Measurements from ENCODE around the gene TEN1.
"Not testable (repeated sequence)": the region's sequence is repeated elsewhere in the genome, so short reads cannot be mapped to it uniquely, and the experiment has no call there.

The TEN1 gene

GRCh38 chr17:75978938-75979704 is at the start of gene TEN1, which contains the start of gene ACOX1:
TEN1 (plus strand) TSS chr17:75979240; CDS start chr17:75986193, 6,953 bp downstream.
ACOX1 (minus strand) TSS chr17:75979166; CDS start chr17:75979073, 93 bp downstream.
- DNase-seq, result peak; percentile 95

- DNase-seq, result no peak
Measured at GRCh38 chr17:75931062-75931461, 48.0 kb upstream of the TEN1 start.

- DNase-seq, result no peak
Measured at GRCh38 chr17:75932852-75933251, 46.2 kb upstream of the TEN1 start.

- DNase-seq, result no peak
Measured at GRCh38 chr17:75933808-75934207, 45.2 kb upstream of the TEN1 start.

- no peak for DNase-seq
Measured at GRCh38 chr17:75937652-75938051, 41.4 kb upstream of the TEN1 start.

GRCh38 chr17:75940727-75941441 is 38.2 kb upstream of the TEN1 start, which contains the start of gene FBF1:
FBF1 (minus strand) TSS chr17:75941042; CDS start chr17:75938149, 2,893 bp downstream.
- peak; percentile 92 for DNase-seq

- DNase-seq, result no peak
Measured at GRCh38 chr17:75941442-75941819, 37.6 kb upstream of the TEN1 start.

GRCh38 chr17:75942473-75942872 is 36.6 kb upstream of the TEN1 start:
- no peak for DNase-seq

- no peak for DNase-seq
Measured at GRCh38 chr17:75943491-75943890, 35.5 kb upstream of the TEN1 start.

- no peak for DNase-seq
Measured at GRCh38 chr17:75945211-75945610, 33.8 kb upstream of the TEN1 start.

GRCh38 chr17:75950421-75950820 is 28.6 kb upstream of the TEN1 start:
- DNase-seq, result no peak

- DNase-seq, result no peak
Measured at GRCh38 chr17:75950855-75951554, 28.0 kb upstream of the TEN1 start.

GRCh38 chr17:75959051-75959838 is 19.8 kb upstream of the TEN1 start:
- no peak for DNase-seq

- no peak for DNase-seq
Measured at GRCh38 chr17:75959839-75960511, 19.1 kb upstream of the TEN1 start.

- no peak for DNase-seq
Measured at GRCh38 chr17:75965468-75965867, 13.6 kb upstream of the TEN1 start.

GRCh38 chr17:75969044-75969443 is 10.0 kb upstream of the TEN1 start:
- not testable (repeated sequence) for DNase-seq

- DNase-seq, result no peak
Measured at GRCh38 chr17:75970011-75970523, 9.0 kb upstream of the TEN1 start.

- DNase-seq, result no peak
Measured at GRCh38 chr17:75970626-75971025, 8.4 kb upstream of the TEN1 start.

- not testable (repeated sequence) for DNase-seq
Measured at GRCh38 chr17:75975187-75975586, 3.9 kb upstream of the TEN1 start.

GRCh38 chr17:75975757-75976174 is 3.3 kb upstream of the TEN1 start:
- DNase-seq, result no peak

GRCh38 chr17:75976175-75976848 is 2.7 kb upstream of the TEN1 start:
- DNase-seq, result no peak

All from NCI-H1105 treated with DMSO at 0.1 percent for 48 hours (cell line).